ENCODE data around the gene MSRB3.

MSRB3 gene

DNA sequence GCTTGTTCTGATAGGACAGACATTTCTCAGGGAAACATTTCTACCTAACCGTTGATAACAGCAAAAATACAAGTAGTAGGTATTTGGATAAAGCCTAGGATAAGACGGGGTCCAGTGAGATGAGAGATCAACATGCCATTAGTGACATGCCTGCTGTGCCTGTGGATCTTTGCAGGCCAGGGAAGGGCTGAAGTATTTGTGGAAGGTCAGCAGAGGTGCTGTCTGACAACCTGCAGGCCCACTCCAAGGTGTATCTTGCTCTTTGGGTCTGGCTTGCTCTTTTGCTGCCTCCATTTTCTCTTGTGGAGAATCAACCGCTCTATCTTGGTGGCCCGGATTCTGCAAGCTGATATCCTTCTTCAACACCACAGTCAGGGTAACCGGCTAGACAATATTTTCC, 46.7 kb downstream of the MSRB3 start:
- FAIRE-seq (no peak), DNase-seq (ENCODE audit: insufficient read length, low spot score) (no peak)
- TF ChIP-seq, protein P1, sequence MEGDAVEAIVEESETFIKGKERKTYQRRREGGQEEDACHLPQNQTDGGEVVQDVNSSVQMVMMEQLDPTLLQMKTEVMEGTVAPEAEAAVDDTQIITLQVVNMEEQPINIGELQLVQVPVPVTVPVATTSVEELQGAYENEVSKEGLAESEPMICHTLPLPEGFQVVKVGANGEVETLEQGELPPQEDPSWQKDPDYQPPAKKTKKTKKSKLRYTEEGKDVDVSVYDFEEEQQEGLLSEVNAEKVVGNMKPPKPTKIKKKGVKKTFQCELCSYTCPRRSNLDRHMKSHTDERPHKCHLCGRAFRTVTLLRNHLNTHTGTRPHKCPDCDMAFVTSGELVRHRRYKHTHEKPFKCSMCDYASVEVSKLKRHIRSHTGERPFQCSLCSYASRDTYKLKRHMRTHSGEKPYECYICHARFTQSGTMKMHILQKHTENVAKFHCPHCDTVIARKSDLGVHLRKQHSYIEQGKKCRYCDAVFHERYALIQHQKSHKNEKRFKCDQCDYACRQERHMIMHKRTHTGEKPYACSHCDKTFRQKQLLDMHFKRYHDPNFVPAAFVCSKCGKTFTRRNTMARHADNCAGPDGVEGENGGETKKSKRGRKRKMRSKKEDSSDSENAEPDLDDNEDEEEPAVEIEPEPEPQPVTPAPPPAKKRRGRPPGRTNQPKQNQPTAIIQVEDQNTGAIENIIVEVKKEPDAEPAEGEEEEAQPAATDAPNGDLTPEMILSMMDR (IDR thresholded peaks at IDR 0.05; ENCODE audit: insufficient read depth, missing control alignments): no peak

DNA sequence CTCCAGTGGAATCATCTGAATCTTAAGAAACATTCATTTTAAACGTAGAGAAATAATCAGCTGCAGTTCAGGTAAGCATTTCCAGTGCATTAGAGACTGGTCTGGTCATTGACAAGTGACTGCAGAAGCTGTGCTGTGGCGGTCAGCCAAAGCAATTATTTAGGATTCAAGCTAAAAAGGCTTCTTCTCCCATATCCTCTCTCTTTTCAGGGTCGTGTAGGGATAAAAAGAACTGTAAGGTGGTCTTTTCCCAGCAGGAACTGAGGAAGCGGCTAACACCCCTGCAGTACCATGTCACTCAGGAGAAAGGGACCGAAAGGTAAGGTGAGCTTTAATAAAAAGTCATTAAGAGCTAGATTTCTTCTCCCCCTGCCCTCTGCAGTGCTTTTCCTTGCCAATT, 48.1 kb downstream of the MSRB3 start:
- TF ChIP-seq, protein P1 (IDR thresholded peaks at IDR 0.05; ENCODE audit: insufficient read depth, missing control alignments): no peak
- no peak for FAIRE-seq
- DNase-seq (ENCODE audit: insufficient read length, low spot score): no peak

DNA sequence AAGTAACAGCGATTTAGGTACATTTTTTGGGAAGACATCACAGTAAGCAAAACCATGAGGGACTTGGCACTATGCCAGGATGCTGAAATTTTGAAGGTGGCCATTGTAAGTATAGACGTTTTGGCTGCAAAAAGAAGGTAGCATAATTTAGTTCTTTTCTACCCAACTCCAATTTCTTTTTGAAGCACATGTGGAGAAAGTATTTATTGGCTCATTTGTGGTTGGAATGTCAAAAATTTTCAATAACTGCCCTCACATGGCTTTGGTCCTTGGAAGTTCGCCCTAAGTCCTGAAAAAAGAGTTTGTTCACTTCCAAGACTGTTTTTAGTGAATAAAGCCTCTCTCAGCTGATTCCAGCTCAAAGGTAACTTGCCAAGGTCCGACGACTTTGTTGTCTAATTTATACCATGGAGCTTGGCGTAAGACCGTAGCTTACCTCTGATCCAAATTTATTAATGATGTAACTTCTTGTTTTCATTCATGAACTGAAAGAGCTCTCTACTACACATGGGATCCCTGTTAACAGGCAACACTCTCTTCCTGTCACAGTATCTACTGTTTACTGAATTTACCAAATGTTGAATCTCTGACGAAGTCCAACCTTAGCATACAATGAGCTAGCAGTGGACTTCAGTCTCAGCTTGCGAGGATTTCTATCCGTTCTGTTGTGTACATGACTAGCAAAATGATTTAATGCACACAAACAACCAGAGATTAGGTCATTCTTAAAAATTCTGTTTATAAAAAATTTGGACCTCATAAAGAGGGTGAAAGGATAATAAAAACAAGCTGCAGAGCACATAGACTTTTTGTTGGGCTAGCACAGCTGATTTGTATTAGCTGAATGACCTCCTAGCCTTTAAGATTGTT, 49.0 kb downstream of the MSRB3 start:
- TF ChIP-seq, protein P1 (IDR thresholded peaks at IDR 0.05; ENCODE audit: insufficient read depth, missing control alignments): no peak
- no peak for DNase-seq (ENCODE audit: insufficient read length, low spot score)
- no peak for FAIRE-seq

DNA sequence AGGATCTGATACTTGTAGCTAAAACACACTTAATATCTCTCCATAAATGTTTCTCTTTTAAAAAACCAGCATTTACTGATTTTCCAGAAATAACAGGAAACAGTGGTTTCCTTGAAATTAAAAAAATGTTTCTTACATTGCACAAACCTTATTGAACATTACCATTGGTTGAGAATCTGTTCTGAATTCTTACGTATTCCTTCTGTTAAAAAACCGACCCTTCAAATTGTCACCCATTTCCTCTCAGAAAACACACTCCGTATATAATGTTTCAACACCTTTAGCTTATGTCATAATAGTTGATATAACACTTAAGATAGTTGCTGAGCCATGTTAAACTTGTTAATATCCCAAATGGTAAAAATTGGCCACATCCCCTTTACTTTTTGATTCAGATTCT, 51.2 kb downstream of the MSRB3 start:
- TF ChIP-seq, protein P1 (IDR thresholded peaks at IDR 0.05; ENCODE audit: insufficient read depth, missing control alignments): no peak
- FAIRE-seq (no peak), DNase-seq (ENCODE audit: insufficient read length, low spot score) (no peak)

DNA sequence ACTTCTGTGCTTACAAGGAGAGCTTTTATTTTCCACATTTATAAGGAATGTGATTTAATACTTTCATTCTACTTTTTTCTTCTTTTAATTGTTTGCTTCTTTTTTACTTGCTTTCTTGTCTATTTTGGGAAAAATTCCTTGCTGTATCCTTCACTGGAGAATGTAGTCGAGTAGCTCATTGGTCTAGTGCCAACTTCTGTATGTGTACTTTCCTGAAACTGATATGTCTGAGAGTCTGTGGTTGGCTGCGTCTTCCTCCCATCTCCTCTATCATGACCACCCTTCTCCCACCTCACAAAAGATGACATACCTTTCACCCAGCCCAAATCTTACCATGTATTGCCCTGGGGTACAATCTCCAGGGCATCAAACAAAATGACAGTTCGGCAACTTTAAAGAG, 51.8 kb downstream of the MSRB3 start:
- TF ChIP-seq, protein P1 (IDR thresholded peaks at IDR 0.05; ENCODE audit: insufficient read depth, missing control alignments): no peak
- no peak for DNase-seq (ENCODE audit: insufficient read length, low spot score)
- no peak for FAIRE-seq

DNA sequence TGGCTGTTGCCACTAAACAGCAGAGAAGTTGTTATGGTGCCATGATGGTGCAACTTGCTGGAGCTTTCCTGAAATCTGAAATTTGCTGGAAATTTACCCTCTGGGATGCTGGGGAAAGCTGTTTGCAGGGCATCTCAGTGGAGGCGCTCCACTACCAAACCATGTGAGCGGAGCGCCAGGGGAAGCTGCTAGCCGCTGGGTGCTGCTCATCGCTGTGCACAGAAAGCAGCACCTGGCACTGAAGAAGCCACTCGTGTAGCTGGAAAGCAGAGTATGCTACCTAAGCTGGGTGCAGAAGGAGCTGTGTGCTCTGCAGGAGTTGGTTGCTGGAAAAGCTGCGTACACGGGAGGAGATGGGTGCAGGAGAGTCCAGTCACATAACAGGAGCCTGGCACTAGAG, 53.0 kb downstream of the MSRB3 start:
- TF ChIP-seq, protein P1 (IDR thresholded peaks at IDR 0.05; ENCODE audit: insufficient read depth, missing control alignments): no peak
- DNase-seq (ENCODE audit: insufficient read length, low spot score) (no peak), FAIRE-seq (no peak)

DNA sequence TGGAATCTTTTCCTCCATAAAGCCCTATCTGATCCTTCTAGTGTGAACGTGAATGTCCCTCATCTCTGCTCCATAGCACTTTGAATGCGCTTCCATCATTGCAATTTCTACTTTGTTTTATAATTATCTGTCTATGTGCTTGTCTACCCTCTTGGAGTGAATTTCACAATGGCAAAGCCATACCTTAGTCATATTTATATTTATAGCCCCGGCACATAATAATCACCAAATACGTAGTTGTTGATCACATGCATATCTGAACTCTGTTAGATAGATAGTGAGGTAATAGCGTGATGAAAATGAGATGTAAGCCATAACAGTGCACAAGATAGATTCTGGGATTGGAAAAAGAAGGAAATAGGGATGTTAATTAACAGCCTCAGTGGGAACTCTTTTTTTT, 55.2 kb downstream of the MSRB3 start:
- no peak for DNase-seq (ENCODE audit: insufficient read length, low spot score)
- no peak for FAIRE-seq
- TF ChIP-seq, protein P1 (IDR thresholded peaks at IDR 0.05; ENCODE audit: insufficient read depth, missing control alignments): no peak

All from D721Med (cell line).